SK-N-SH (cell line): ENCODE measurements around the gene REXO2. TPM values are rescaled to one million over a fixed set of nuclear protein-coding genes. Genes with fewer than 3 reads are reported as not detected.

Experiments used
- CTCF ChIA-PET: fragments of 300-600, 350-600 bp; formaldehyde crosslinking; extraction: SDS; loops from one replicate; lab custom pipeline; 2021; lab: Yijun Ruan, JAX
- POLR2A ChIA-PET: fragments of 350-600 bp; sonication (Branson Sonifier 250); formaldehyde crosslinking; extraction: SDS; loops from one replicate; lab custom pipeline; 2020; ENCODE audit warnings: antibody characterized with exemption, inconsistent platforms; lab: Yijun Ruan, JAX
- DNase-seq: peaks from one replicate; pipeline ENCODE4 v3.0.0; 2012
- H2AFZ ChIP-seq: fragments of 200-600 bp; sonication (generic); 2 replicates; pipeline ENCODE4 v1.8.1; 2016; ENCODE audit warnings: antibody characterized with exemption, mild to moderate bottlenecking, low read depth
- H3F3A ChIP-seq: fragments of 200-600 bp; sonication (generic); replicated peaks from 2 replicates; pipeline ENCODE3; 2016; ENCODE audit warnings: antibody characterized with exemption, mild to moderate bottlenecking; ENCODE audit not compliant: insufficient read depth
- H3K27ac ChIP-seq, 2 experiments: fragments of 200-500 bp in 1 of 2; fragments of 200-600 bp in 1 of 2; sonication (Bioruptor generic) in 1 of 2; sonication (generic), shearing (Covaris generic) in 1 of 2; 2 replicates each; pipeline versions ENCODE4 v1.5.1 to v1.6.1; 2014 to 2016; ENCODE audit warnings: low read depth in 2 of 2, inconsistent platforms in 1 of 2, low read length in 1 of 2, mild to moderate bottlenecking in 1 of 2, mixed read lengths in 1 of 2
- H3K27me3 ChIP-seq: fragments of 200-600 bp; sonication (generic), shearing (Covaris generic); 2 replicates; pipeline ENCODE4 v1.6.1; 2016; ENCODE audit warnings: mixed run types; ENCODE audit not compliant: insufficient read depth
- H3K36me3 ChIP-seq, 2 experiments: fragments of 200-500 bp in 1 of 2; fragments of 200-600 bp in 1 of 2; sonication (Bioruptor generic) in 1 of 2; sonication (generic) in 1 of 2; replicated peaks in 1 of 2; 2 replicates each; pipeline versions ENCODE3 to v1.5.1; 2014 to 2016; ENCODE audit warnings: low read length in 1 of 2, mild to moderate bottlenecking in 1 of 2; ENCODE audit not compliant: insufficient read depth in 2 of 2, control insufficient read depth in 1 of 2
- H3K4me1 ChIP-seq, 2 experiments: fragments of 200-500 bp in 1 of 2; fragments of 200-600 bp in 1 of 2; sonication (Bioruptor generic) in 1 of 2; sonication (generic), shearing (Covaris generic) in 1 of 2; 2 replicates each; pipeline versions ENCODE4 v1.5.1 to v1.6.1; 2014 to 2016; ENCODE audit warnings: low read depth in 1 of 2, low read length in 1 of 2, mixed run types in 1 of 2; ENCODE audit not compliant: insufficient read depth in 2 of 2, control insufficient read depth in 1 of 2
- H3K4me2 ChIP-seq: fragments of 200-600 bp; sonication (generic), shearing (Covaris generic); 2 replicates; pipeline ENCODE4 v1.6.1; 2017; ENCODE audit warnings: mixed run types
- H3K4me3 ChIP-seq, 2 experiments: fragments of 200-500 bp in 1 of 2; fragments of 200-600 bp in 1 of 2; sonication (Bioruptor generic) in 1 of 2; sonication (generic), shearing (Covaris generic) in 1 of 2; 2 replicates each; pipeline versions ENCODE4 v1.5.1 to v1.8.1; 2014 to 2016; ENCODE audit warnings: low read depth in 2 of 2, inconsistent platforms in 1 of 2, low read length in 1 of 2, mild to moderate bottlenecking in 1 of 2, mixed read lengths in 1 of 2, moderate library complexity in 1 of 2
- H3K79me2 ChIP-seq: fragments of 200-600 bp; sonication (generic); 2 replicates; pipeline ENCODE4 v1.8.1; 2017; ENCODE audit warnings: mild to moderate bottlenecking; ENCODE audit not compliant: insufficient read depth
- H3K9ac ChIP-seq: fragments of 200-600 bp; sonication (generic); 2 replicates; pipeline ENCODE4 v1.6.1; 2017; ENCODE audit warnings: mixed run types
- H3K9me2 ChIP-seq: fragments of 200-600 bp; sonication (generic); 2 replicates; pipeline ENCODE4 v1.6.1; 2017; ENCODE audit warnings: mixed run types
- H3K9me3 ChIP-seq: fragments of 200-600 bp; sonication (generic); 2 replicates; pipeline ENCODE4 v1.6.1; 2017; ENCODE audit warnings: mixed run types, mild to moderate bottlenecking, moderate library complexity
- H4K20me1 ChIP-seq: fragments of 200-600 bp; sonication (generic); 2 replicates; pipeline ENCODE4 v1.6.1; 2017; ENCODE audit warnings: mild to moderate bottlenecking, mixed run types; ENCODE audit not compliant: insufficient read depth
- CHD2 ChIP-seq: fragments of 150-350 bp; IDR thresholded peaks from 2 replicates; pipeline ENCODE4 v1.6.1; 2018; ENCODE audit warnings: low read length; ENCODE audit not compliant: partially characterized antibody
- CTCF ChIP-seq: fragments of 200-600 bp; sonication (generic); IDR thresholded peaks from 2 replicates; pipeline ENCODE4 v1.6.1; 2017; ENCODE audit warnings: antibody characterized with exemption, mild to moderate bottlenecking, moderate library complexity
- FOXJ3 ChIP-seq: sonication (generic); formaldehyde crosslinking; IDR thresholded peaks from 2 replicates; pipeline ENCODE4 v1.5.1; 2020; ENCODE audit warnings: mild to moderate bottlenecking, missing genetic modification reagents
- GABPA ChIP-seq: IDR thresholded peaks from 2 replicates; pipeline ENCODE4 v1.4.0; 2012; ENCODE audit warnings: low read depth, mild to moderate bottlenecking
- MEF2A ChIP-seq: IDR thresholded peaks from 2 replicates; pipeline ENCODE4 v1.4.0; 2012; ENCODE audit warnings: low read depth, borderline replicate concordance
- POLR2AphosphoS5 ChIP-seq: IDR thresholded peaks from 2 replicates; pipeline ENCODE4 v1.6.1; 2012; ENCODE audit warnings: low read depth, low read length
- SMC3 ChIP-seq: IDR thresholded peaks from 2 replicates; pipeline ENCODE4 v1.6.1; 2012; ENCODE audit warnings: low read depth, low read length, improper control_type of control experiment
- YY1 ChIP-seq: IDR thresholded peaks from 2 replicates; pipeline ENCODE4 v1.4.0; 2012; ENCODE audit warnings: low read depth, mild to moderate bottlenecking
- ZBTB33 ChIP-seq: IDR thresholded peaks from 2 replicates; pipeline ENCODE4 v1.4.0; 2012; ENCODE audit warnings: low read depth, borderline replicate concordance
- WGBS: methylation state at CpG from one replicate; pipeline ENCODE4 v1.1.6; 2017; ENCODE audit warnings: low lambda C conversion rate; 5-methylcytosine and 5-hydroxymethylcytosine counted together
- polyA plus RNA-seq, 3 experiments: library from polyadenylated mRNA; depleted of rRNA; stranded (reverse); fragments of >200 nt; gene quantifications; 2 replicates each; pipeline ENCODE4 v1.2.3, GENCODE V29; 2012
- TF ChIP-seq, protein P1 (sequence below): IDR thresholded peaks from 2 replicates; pipeline ENCODE4 v1.4.0; 2012; ENCODE audit warnings: low read depth, borderline replicate concordance

REXO2 gene
- polyA plus RNA-seq, 1 of the 3 experiments (the other 2 are of a cell fraction), result 419 TPM

DNA sequence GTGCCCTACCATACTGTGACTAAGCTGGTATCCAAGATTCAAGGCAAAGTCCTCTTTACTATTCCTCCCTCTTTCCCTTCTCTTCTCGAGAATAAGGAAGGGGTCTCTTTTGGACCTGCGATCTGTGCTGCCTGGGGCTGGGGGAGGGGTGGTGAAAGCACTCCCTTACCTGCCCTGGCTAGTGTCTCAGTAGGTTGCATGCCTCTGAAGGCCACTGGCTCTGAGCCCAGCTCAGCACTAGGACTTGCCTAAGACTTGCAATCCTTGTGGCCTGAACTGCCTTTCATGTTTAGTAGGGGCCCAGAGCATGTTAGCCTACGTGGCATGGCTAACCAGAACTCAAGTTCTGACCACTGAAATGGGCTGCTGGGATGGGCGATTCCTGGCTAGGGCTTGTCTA lies 13.0 kb upstream of the REXO2 start:
- Histone ChIP-seq H3K79me2 (no peaks in the 10 kb centered on the region), H3K36me3 (peaks cover 0 to 25% of the 10 kb centered on the region in 2 experiments), H3K4me2 (no peak overlapping the region), H3F3A (peaks cover 4% of the 10 kb centered on the region), H3K4me1 (no peaks in the 10 kb centered on the region), H3K9me2 (no peaks in the 10 kb centered on the region), H3K27ac (no peak overlapping the region), H4K20me1 (no peaks in the 10 kb centered on the region), H3K9me3 (no peaks in the 10 kb centered on the region), H3K4me3 (no peak overlapping the region), H3K27me3 (no peaks in the 10 kb centered on the region), H2AFZ (no peak overlapping the region), H3K9ac (no peak overlapping the region)
- no peak for DNase-seq
- no peak for TF ChIP-seq CTCF
- WGBS, result 93% methylated on average over 2 of the region's 4 CpGs
- ChIA-PET POLR2A (no interaction called here), CTCF (no interaction called here)

GRCh38 chr11:114430290-114430689 lies 9.0 kb upstream of the REXO2 start:
- Histone ChIP-seq H3K9me3 (no peaks in the 10 kb centered on the region), H3K27ac (no peak overlapping the region), H3K4me2 (no peak overlapping the region), H4K20me1 (no peaks in the 10 kb centered on the region), H3K4me1 (no peaks in the 10 kb centered on the region), H3K9me2 (no peaks in the 10 kb centered on the region), H3K79me2 (no peaks in the 10 kb centered on the region), H3F3A (peaks cover 4% of the 10 kb centered on the region), H3K36me3 (peaks cover 0 to 20% of the 10 kb centered on the region in 2 experiments), H3K4me3 (no peak overlapping the region), H2AFZ (no peak overlapping the region), H3K27me3 (no peaks in the 10 kb centered on the region), H3K9ac (no peak overlapping the region)
- ChIA-PET POLR2A (no interaction called here), CTCF (interaction anchor here (0.8 kb wide), 1 partner anchor 14 kb away, joined by 3 read pairs; no protein-coding TSS in a partner anchor)
- DNase-seq, result no peak
- TF ChIP-seq YY1 (no peak), CHD2 (no peak), ZBTB33 (no peak), SMC3 (no peak), MEF2A (no peak), POLR2AphosphoS5 (no peak), GABPA (no peak), FOXJ3 (CRISPR knock-in tag) (no peak)
- TF ChIP-seq, protein P1, sequence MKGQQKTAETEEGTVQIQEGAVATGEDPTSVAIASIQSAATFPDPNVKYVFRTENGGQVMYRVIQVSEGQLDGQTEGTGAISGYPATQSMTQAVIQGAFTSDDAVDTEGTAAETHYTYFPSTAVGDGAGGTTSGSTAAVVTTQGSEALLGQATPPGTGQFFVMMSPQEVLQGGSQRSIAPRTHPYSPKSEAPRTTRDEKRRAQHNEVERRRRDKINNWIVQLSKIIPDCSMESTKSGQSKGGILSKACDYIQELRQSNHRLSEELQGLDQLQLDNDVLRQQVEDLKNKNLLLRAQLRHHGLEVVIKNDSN, result no peak
- TF ChIP-seq, all 33 proteins: peak for 0
